Stomach (tissue), 9 donors: ENCODE measurements around the gene CYP4F2. TPM values are rescaled to one million over a fixed set of nuclear protein-coding genes. Genes with fewer than 3 reads are reported as not detected.

Experiments used
- DNase-seq, 2 donors: peaks; one replicate each; pipeline versions ENCODE4 v3.0.0 to v3.0.0-alpha.2; 2013 to 2019
- H3K27ac ChIP-seq, 5 donors: fragments of 200-600 bp in 4 of 5; sonication (generic) in 4 of 5; one replicate each; pipeline ENCODE4 v1.5.1; 2013 to 2019; ENCODE audit warnings: mild to moderate bottlenecking in 1 of 5, moderate library complexity in 1 of 5
- H3K27me3 ChIP-seq, 3 donors: fragments of 200-600 bp; sonication (generic); one replicate each; pipeline ENCODE4 v1.5.1; 2017 to 2019; ENCODE audit warnings: mixed run types in 1 of 3
- H3K36me3 ChIP-seq, 4 donors: fragments of 200-600 bp; sonication (generic); 1 replicate in 3 of 4; 2 replicates in 1 of 4; pipeline ENCODE4 v1.5.1; 2016 to 2019
- H3K4me1 ChIP-seq, 4 donors: fragments of 200-600 bp; sonication (generic); one replicate each; pipeline ENCODE4 v1.5.1; 2016 to 2019
- H3K4me3 ChIP-seq, 4 donors: fragments of 200-600 bp; sonication (generic) in 3 of 4; one replicate each; pipeline ENCODE4 v1.5.1; 2016 to 2019; ENCODE audit warnings: mild to moderate bottlenecking in 1 of 4
- H3K9me3 ChIP-seq, 4 donors: fragments of 200-600 bp; sonication (generic); one replicate each; pipeline ENCODE4 v1.5.1; 2016 to 2019
- EP300 ChIP-seq: sonication (generic); formaldehyde crosslinking; IDR thresholded peaks from one replicate; pipeline ENCODE4 v1.6.1; 2017; ENCODE audit warnings: antibody characterized with exemption
- POLR2A ChIP-seq, 4 donors: fragments of 450-650 bp; IDR thresholded peaks; one replicate each; pipeline ENCODE4 v1.6.1; 2016; ENCODE audit warnings: antibody characterized with exemption in 4 of 4, control low read depth in 2 of 4, mild to moderate bottlenecking in 1 of 4, moderate library complexity in 1 of 4
- POLR2AphosphoS5 ChIP-seq, 3 donors: sonication (generic); formaldehyde crosslinking; IDR thresholded peaks; one replicate each; pipeline ENCODE4 v1.6.1; 2016; ENCODE audit warnings: antibody characterized with exemption in 3 of 3
- WGBS, 5 donors: extraction: QIAGEN DNeasy Blood & Tissue Kit in 3 of 5; methylation state at CpG; one replicate each; pipeline versions ENCODE4 v1.1.5 to v1.1.7; 2013 to 2018; 5-methylcytosine and 5-hydroxymethylcytosine counted together
- intact Hi-C: fragments of 100-400 bp; cut with DNase I; formaldehyde crosslinking; loops from one replicate; pipeline ENCODE4 v1.15.1; 2023; ENCODE audit warnings: low total_unique reads
- polyA plus RNA-seq, 3 donors: library from polyadenylated mRNA; stranded (reverse); fragments of 200-250 nt; gene quantifications; one replicate each; pipeline ENCODE4 v1.2.3, GENCODE V29; 2013
- total RNA-seq, 5 donors: library from RNA; depleted of rRNA; stranded (reverse); fragments of >200 nt; gene quantifications; one replicate each; pipeline versions ENCODE4 v1.1.0 to v1.2.3, GENCODE V29; 2014 to 2016
- TF ChIP-seq, protein P1 (sequence below), 7 experiments: fragments of 450-650 bp in 4 of 7; fragments of 200-600 bp in 3 of 7; sonication (generic) in 3 of 7; IDR thresholded peaks; one replicate each; pipeline ENCODE4 v1.5.1; 2016 to 2019; ENCODE audit warnings: antibody characterized with exemption in 7 of 7, control low read depth in 2 of 7, mild to moderate bottlenecking in 1 of 7
- donor health status: healthy with polysubstance abuse.
- donor health status: Bipolar disorder and iron deficiency.
- donor health status: healthy.

The CYP4F2 gene
- total and polyA plus RNA-seq, 8 donors: 0.13 to 121 TPM; not detected in 6

DNA sequence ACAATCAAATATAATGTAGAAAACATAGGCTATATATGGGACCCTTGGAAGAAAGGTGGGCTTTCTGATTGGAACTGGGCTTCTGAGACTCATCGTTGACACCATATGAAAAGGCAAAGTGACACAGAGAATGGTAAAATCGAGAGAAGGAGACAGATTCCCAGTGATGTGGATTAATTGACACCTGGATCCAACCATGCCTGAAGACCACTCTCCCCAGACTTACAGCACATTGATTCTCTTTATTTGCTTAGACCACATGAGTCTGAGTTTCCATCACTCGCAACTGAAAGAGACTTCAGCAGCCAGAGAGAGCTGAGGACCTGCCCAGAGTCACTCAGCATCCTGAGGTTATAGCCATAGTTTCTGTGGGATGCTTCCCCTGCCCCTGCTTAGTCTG is 30.4 kb upstream of the CYP4F2 start:
- no peaks in the 10 kb centered on the region for H3K9me3 ChIP-seq
- WGBS, 5 donors: 78 to 86% (median 86%) methylated on average over 3 of the region's 3 CpGs
- intact Hi-C loops: no loop called here
- peaks cover 0 to 4% (median 0%) of the 10 kb centered on the region in 3 donors for H3K27me3 ChIP-seq
- no peak for TF ChIP-seq EP300
- no peak overlapping the region for H3K4me3 ChIP-seq
- no peaks in the 10 kb centered on the region for H3K4me1 ChIP-seq
- H3K36me3 ChIP-seq: peaks cover 0 to 19% (median 5%) of the 10 kb centered on the region in 4 donors
- DNase-seq: no peak
- no peak overlapping the region for H3K27ac ChIP-seq

DNA sequence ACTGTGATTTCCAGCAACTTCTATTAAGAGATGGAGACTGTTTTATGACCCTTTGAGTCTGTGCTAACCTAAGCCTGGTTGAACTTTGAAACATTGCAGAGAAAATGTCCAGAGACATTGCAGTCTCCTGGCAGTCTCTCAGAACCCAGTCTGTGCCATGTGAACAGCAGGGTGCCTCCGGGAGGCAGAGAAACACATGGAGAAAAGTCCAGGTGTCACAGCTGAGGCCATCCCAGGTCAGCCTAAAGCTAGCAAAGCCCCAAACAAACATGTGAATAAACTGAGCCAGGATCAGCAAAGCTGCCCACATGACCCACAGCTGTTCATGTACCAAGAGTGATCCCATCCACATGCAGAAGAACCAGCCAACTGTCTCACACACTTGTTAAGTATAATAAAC is 28.6 kb upstream of the CYP4F2 start:
- Histone ChIP-seq H3K36me3 (peaks cover 0 to 38% (median 9%) of the 10 kb centered on the region in 4 donors), H3K9me3 (no peaks in the 10 kb centered on the region), H3K4me3 (no peak overlapping the region), H3K27ac (no peak overlapping the region), H3K4me1 (no peaks in the 10 kb centered on the region), H3K27me3 (peaks cover 0 to 4% (median 0%) of the 10 kb centered on the region in 3 donors)
- intact Hi-C loops: no loop called here
- WGBS, 5 donors: 0 to 48% (median 24%) methylated on average over 1 of the region's 1 CpG; no CpG with 5 or more reads in 1 of the 5 donors
- TF ChIP-seq POLR2AphosphoS5 (IDR thresholded peaks at IDR 0.05) (no peak), EP300 (no peak), POLR2A (IDR thresholded peaks at IDR 0.05) (no peak)
- TF ChIP-seq, protein P1, sequence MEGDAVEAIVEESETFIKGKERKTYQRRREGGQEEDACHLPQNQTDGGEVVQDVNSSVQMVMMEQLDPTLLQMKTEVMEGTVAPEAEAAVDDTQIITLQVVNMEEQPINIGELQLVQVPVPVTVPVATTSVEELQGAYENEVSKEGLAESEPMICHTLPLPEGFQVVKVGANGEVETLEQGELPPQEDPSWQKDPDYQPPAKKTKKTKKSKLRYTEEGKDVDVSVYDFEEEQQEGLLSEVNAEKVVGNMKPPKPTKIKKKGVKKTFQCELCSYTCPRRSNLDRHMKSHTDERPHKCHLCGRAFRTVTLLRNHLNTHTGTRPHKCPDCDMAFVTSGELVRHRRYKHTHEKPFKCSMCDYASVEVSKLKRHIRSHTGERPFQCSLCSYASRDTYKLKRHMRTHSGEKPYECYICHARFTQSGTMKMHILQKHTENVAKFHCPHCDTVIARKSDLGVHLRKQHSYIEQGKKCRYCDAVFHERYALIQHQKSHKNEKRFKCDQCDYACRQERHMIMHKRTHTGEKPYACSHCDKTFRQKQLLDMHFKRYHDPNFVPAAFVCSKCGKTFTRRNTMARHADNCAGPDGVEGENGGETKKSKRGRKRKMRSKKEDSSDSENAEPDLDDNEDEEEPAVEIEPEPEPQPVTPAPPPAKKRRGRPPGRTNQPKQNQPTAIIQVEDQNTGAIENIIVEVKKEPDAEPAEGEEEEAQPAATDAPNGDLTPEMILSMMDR (IDR thresholded peaks at IDR 0.05): no peak
- no peak for DNase-seq

DNA sequence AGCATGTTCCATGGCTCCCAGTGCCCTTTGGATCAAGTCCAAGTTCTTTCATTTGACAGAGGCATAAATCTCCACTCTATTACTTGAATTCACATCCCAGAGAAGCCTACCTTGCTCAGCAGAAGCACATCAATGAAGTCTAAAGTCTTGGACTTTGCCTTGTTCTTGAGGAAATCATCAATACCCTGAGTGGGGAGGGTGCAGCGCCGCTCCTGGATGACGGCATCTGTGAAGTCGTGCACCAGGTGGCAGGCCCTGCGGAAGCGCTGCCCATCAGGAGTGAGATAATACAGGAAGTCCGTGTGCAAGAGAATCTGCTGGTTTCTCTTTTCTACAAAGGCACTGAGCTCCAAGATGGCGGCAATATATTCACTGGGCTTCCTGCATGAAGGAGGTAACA is 25.8 kb upstream of the CYP4F2 start:
- H3K27ac ChIP-seq: no peak overlapping the region
- no peak for TF ChIP-seq EP300
- no peak for TF ChIP-seq POLR2A (IDR thresholded peaks at IDR 0.05)
- no peak for TF ChIP-seq POLR2AphosphoS5 (IDR thresholded peaks at IDR 0.05)
- TF ChIP-seq, protein P1 (IDR thresholded peaks at IDR 0.05): no peak
- intact Hi-C loops: no loop called here
- no peaks in the 10 kb centered on the region for H3K9me3 ChIP-seq
- WGBS, 5 donors: 71 to 91% (median 87%) methylated on average over 4 to 8 of the region's 8 CpGs
- no peak for DNase-seq
- no peak overlapping the region for H3K4me3 ChIP-seq
- H3K27me3 ChIP-seq: no peaks in the 10 kb centered on the region
- H3K4me1 ChIP-seq: no peaks in the 10 kb centered on the region
- peaks cover 0 to 39% (median 12%) of the 10 kb centered on the region in 4 donors for H3K36me3 ChIP-seq

DNA sequence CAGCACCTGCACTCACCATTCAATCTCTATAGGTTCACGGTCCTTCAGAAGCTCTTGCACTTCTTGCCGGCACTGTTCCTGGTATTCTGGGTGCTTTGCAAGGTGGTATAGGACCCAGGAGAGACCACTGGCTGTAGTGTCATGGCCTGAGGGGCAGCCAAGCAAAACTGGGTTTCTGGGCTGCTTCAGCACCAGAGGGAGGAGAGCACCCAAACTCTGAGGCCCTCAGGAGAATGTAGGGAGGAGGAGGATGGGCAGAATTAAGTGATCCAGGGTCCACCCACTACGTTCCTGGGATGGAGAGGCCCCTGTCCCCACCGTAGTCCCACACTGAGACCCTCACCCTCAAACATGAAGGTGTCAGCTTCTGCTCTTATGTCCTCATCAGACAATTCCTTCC is 24.1 kb upstream of the CYP4F2 start:
- Histone ChIP-seq H3K27me3 (no peaks in the 10 kb centered on the region), H3K27ac (no peak overlapping the region), H3K9me3 (no peaks in the 10 kb centered on the region), H3K36me3 (peaks cover 0 to 35% (median 12%) of the 10 kb centered on the region in 4 donors), H3K4me1 (no peaks in the 10 kb centered on the region), H3K4me3 (no peak overlapping the region)
- TF ChIP-seq POLR2A (IDR thresholded peaks at IDR 0.05): no peak
- TF ChIP-seq EP300: no peak
- TF ChIP-seq, protein P1 (IDR thresholded peaks at IDR 0.05): no peak
- no peak for TF ChIP-seq POLR2AphosphoS5 (IDR thresholded peaks at IDR 0.05)
- intact Hi-C loops: no loop called here
- no peak for DNase-seq
- WGBS, 5 donors: 47 to 75% (median 58%) methylated on average over 4 of the region's 4 CpGs

DNA sequence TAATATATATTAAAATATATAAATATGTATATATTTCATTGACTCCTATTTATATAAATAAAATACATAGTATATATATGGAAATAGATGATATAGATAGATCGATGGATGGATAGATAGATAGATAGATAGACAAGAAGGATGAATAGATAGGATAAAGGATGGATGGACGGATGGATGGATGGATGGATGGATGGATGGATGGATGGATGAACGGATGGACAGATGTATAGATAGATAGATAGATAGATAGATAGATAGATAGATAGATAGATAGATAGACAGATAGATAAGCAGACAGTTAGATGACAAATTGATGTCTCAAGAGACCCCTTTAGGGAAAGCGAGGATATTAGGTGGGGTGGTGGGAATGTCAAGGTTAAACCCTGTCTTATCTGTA is 21.4 kb upstream of the CYP4F2 start:
- DNase-seq: no peak
- 72 to 87% (median 80%) methylated on average over 4 of the region's 4 CpGs for WGBS, 5 donors
- Histone ChIP-seq H3K4me3 (no peak overlapping the region), H3K4me1 (no peaks in the 10 kb centered on the region), H3K9me3 (peaks cover 4 to 20% (median 16%) of the 10 kb centered on the region in 4 donors), H3K27ac (no peak overlapping the region), H3K27me3 (peaks cover 0 to 3% (median 0%) of the 10 kb centered on the region in 3 donors), H3K36me3 (peaks cover 0 to 41% (median 11%) of the 10 kb centered on the region in 4 donors)
- TF ChIP-seq EP300: no peak
- TF ChIP-seq POLR2A (IDR thresholded peaks at IDR 0.05): no peak
- TF ChIP-seq, protein P1 (IDR thresholded peaks at IDR 0.05): no peak
- no peak for TF ChIP-seq POLR2AphosphoS5 (IDR thresholded peaks at IDR 0.05)
- intact Hi-C loops: no loop called here
